Hematopoietic multipotent progenitor cell treated with erythropoietin and hydrocortisone succinate and interleukin-3 and kit ligand, for 6 days (in vitro differentiated cells): ENCODE measurements around the gene CXCL12.

ENCODE experiments used
- DNase-seq: peaks from one replicate; pipeline ENCODE4 v3.0.0-alpha.2; 2015

Gene CXCL12

GRCh38 chr10:44383749-44384600 lies 922 bp downstream of the CXCL12 start:
- no peak for DNase-seq

GRCh38 chr10:44382981-44383748 lies 1.7 kb downstream of the CXCL12 start:
- DNase-seq = no peak

- no peak for DNase-seq
These were observed 2.6 kb downstream of the CXCL12 start for GRCh38 chr10:44382131-44382858.

GRCh38 chr10:44380829-44381600 lies 3.9 kb downstream of the CXCL12 start:
- no peak for DNase-seq

GRCh38 chr10:44379907-44380306 lies 5.0 kb downstream of the CXCL12 start:
- DNase-seq = no peak

- no peak for DNase-seq
These were observed 6.3 kb downstream of the CXCL12 start for GRCh38 chr10:44378626-44379025.

- no peak for DNase-seq
These were observed 7.1 kb downstream of the CXCL12 start for GRCh38 chr10:44377651-44378310.

- DNase-seq = no peak
These were observed 8.3 kb downstream of the CXCL12 start for GRCh38 chr10:44376472-44377099.

- DNase-seq = no peak
These were observed 10.7 kb downstream of the CXCL12 start for GRCh38 chr10:44374155-44374554.

- no peak for DNase-seq
These were observed 11.4 kb downstream of the CXCL12 start for GRCh38 chr10:44373341-44373995.

- DNase-seq = no peak
These were observed 12.7 kb downstream of the CXCL12 start for GRCh38 chr10:44372181-44372580.

GRCh38 chr10:44370731-44371248 lies 14.1 kb downstream of the CXCL12 start:
- DNase-seq = no peak

GRCh38 chr10:44369854-44370253 lies 15.0 kb downstream of the CXCL12 start:
- no peak for DNase-seq

- no peak for DNase-seq
These were observed 15.6 kb downstream of the CXCL12 start for GRCh38 chr10:44369296-44369695.

GRCh38 chr10:44368637-44369036 lies 16.3 kb downstream of the CXCL12 start:
- DNase-seq = no peak

GRCh38 chr10:44366941-44367630 lies 17.8 kb downstream of the CXCL12 start:
- no peak for DNase-seq

GRCh38 chr10:44364566-44364965 lies 20.3 kb downstream of the CXCL12 start:
- DNase-seq = no peak

GRCh38 chr10:44363716-44364115 lies 21.2 kb downstream of the CXCL12 start:
- no peak for DNase-seq

- DNase-seq = no peak
These were observed 21.8 kb downstream of the CXCL12 start for GRCh38 chr10:44362866-44363711.
